CD4-positive, alpha-beta T cell treated with Interleukin-2 at 100 ng/mL for 4 hours (primary cell): ENCODE results near the gene APC.
"Not testable (repeated sequence)": the region's sequence is repeated elsewhere in the genome, so short reads cannot be mapped to it uniquely, and the experiment has no call there.

ENCODE experiments used
- DNase-seq: peaks from one replicate; pipeline ENCODE4 v3.0.0-alpha.2; 2020; ENCODE audit warnings: low spot score

APC gene

DNA sequence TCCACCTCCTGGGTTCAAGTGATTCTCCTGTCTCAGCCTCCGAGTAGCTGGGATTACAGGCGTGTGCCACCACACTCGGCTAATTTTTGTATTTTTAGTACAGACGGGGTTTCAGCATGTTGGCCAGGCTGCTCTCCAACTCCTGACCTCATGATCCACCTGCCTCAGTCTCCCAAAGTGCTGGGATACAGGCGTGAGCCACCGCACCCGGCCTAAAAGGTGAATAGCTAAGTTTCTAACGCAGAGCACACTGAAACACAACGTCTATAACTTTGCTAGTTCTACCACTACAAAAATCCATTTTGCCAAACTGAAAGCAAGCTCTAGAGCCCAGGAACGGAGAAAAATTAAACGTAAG, 122.9 kb downstream of the APC start:
- DNase-seq, result not testable (repeated sequence)

DNA sequence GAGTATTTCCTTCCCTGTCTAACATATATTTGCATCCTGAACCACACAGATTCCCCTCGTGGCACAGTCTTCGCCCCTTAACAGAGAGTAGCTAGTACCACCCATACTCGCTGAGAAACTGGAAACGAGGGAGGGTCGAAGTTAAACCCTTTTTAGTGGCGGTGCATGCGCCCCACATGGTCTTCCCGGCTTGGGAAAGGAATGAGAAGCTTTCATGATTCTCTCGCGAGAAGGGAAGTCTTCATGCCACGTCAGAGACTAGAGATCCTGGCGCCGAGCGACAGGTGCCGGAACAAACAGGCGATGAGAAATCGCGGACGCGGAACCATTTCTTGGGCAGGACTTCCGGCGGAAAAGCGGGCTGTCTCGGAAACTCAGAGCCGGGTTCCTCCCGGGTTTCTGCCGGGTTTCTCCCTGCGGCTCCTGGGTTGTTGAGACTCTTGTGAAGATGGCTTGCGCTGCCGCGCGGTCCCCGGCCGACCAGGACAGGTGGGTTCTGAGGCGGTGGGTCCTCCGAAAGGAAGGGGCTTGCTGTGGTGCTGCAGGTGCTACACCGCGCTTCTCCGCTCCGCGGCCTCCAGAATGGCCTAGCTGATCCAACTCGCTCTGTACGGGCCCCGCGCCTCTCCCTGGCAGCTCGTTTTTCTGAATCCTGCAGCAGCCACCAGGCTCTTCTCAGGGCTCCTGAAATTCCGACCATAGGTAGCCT, 123.4 kb downstream of the APC start, which contains the start of gene SRP19:
SRP19 (plus strand) TSS at position 359 of the 709 bp plus-strand sequence; CDS start at position 449, 90 bp downstream.
- peak; percentile 93 for DNase-seq

DNA sequence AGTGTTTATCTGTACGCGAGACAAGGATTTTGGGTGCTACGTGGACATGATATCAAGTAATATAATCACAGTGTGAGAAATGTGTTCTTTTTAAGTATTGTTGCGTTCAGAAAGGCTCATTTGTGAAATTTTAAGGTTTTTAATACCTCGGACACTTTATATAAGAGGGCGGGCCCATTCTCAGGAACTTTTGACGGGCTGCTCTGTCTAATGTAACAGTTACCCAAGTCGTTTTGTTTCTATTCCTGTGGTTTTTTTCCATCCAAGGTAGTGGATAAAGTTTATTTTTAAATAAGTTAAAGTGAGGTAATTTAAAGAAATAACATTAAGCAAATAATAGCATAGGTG, 123.9 kb downstream of the APC start:
- DNase-seq, result no peak

DNA sequence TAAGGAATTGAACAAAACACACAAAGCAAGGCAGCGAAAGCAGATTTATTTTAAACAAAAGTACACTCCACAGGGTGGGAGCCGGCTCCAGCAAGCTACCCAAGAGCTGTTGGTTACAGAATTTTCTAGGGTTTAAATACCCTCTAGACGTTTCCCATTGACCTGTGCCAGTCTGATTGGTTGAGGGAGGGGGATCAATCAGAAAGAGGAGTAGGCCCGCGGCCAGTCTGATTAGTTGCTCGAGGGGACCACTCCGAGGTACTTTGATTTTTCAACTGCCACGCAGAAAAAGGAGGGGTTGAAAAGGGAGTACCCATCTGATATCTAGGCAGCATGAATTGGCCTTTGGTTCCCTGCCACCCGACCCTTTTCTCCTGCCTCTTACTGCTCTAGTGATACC, 124.4 kb downstream of the APC start:
- no peak for DNase-seq

DNA sequence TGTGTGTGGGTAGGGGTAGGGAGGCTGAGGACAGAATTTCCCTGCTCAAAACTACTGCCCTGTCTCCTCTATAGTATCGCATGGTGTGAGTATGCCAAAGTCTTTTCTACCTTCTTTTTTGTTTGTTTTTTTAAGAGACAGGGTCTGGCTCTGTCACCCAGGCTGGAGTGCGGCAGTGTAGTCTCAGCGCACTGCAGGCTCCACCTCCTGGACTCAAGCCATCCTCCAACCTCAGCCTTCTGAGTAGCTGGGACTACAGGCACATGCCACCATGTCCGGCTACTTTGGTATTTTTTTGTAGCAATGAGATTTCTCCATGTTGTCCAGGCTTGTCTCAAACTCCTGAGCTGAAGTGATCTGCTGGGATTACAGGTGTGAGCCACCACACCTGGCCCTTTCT, 125.9 kb downstream of the APC start:
- DNase-seq, result no peak

DNA sequence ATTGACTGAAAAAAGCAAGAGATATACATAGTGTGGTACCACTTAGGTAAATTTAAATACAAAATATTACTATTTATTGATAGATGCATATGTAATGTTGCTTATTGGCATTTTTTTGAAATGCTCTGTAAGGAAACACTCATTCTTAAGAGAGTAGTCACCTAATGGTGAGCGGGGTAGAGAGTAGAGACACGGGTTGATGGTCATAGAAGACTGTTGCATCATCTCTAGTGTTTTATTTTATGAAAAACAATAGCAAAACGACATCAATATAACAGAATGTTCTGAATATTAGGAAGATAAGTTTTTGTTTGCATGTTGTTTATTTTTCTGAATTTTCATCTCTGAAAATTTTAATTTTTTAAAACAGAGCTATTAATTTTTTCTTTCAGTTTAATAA, 127.4 kb downstream of the APC start:
- no peak for DNase-seq

DNA sequence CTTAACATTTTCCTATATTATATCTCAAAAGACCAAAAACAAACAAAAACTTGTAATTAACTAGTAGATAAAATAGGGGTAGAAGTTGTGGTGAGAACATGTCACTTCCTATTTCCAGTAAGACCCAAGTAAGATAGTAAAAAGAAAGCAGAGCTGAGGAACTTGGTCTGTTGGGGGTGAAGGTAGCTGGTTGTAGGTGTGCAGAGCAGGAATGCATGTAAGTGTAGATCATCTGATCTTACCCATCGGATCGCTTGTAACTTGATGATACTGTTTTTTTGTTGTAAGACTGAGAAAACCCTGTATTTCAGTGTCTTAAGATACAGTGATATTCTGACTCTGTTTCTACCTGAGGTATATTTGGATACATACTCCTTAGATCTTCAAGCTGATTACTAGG, 129.1 kb downstream of the APC start:
- DNase-seq, result no peak

DNA sequence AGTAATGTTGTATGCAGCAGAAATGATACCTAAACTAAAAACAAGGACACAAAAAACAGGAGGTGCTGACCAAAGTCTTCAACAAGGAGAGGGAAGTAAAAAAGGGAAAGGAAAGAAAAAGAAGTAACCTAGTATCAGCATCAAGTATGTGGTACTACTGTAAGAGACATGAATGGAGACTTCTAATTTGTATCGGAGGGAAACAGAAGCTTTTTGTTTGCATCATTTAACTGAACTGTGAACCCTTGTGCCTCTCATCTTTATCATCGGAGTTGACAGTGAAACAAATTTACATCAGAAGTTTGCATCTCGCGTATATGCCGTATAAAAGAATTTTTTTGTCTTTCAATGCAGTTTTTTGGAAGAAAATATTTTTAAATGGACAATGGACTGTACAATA, 129.7 kb downstream of the APC start:
- no peak for DNase-seq

DNA sequence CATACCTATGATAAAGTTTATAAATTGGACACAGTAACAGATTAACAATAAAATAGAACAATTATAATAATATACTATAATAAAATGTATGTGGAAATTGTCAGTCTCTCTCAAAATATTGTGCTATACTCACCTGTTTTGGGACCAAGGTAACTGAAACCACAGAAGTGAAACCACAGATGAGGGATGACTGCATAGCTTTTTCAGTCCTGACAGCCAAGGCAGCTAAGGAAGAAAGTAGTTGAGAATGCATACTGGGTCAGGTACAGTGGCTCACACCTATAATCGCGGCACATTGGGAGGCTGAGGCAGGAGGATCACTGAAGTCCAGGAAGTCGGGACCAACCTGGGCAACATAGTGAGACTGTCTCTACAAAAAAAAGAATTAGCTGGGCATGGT, 132.3 kb downstream of the APC start:
- DNase-seq, result peak; percentile 64

DNA sequence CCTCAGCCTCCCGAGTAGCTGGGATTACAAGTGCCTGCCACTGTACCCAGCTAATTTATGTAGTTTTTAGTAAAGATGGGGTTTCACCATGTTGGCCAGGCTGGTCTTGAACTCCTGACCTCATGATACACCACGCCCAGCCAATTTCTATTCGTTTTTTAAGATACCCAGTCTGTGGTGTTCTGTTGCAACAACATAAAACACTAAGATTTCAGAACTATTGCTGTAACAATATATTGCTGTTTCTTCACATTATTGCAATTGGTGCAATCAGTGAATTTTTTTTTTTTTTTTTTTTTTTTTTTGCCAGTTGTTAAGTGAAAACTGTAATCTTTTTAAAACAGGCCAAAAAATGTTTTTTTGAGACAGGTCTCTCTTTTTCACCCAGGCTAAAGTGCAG, 133.3 kb downstream of the APC start:
- DNase-seq, result no peak

DNA sequence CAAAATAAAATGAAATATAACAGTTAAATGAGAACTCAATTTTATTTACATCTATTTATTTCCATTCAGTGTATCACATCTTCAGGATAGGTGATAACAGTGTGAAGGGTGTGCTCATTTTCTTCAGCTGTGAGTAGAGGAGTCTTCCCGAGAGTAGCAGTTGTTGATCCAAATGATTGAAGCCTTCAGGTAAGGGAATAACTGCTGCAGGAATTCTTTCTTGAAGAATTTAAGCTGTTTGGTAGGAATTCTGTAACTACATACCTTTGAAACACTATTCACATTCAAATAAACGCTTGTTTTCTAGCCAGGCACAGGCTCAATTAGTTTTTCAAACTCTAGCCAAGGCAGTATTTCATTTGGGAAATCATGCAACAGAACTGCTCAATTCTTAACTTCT, 138.7 kb downstream of the APC start:
- DNase-seq, result no peak

DNA sequence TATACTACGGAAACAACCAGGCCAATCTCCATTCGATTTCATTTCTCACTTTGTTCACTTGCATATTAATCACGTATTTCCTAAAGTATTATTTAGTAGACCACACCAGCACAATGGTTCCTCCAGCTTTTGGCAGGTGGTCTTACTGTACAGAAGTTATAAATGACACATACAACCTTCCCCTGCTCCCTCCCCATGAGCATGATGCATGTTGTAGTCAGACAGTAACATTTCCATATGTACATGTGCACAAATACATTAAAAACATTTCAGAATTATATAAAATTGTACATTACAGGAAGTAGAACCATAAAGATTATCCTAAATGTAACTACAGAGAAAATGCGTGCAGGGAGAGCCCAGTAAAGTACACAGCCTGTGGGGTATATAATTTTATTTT, 140.4 kb downstream of the APC start:
- DNase-seq, result no peak

DNA sequence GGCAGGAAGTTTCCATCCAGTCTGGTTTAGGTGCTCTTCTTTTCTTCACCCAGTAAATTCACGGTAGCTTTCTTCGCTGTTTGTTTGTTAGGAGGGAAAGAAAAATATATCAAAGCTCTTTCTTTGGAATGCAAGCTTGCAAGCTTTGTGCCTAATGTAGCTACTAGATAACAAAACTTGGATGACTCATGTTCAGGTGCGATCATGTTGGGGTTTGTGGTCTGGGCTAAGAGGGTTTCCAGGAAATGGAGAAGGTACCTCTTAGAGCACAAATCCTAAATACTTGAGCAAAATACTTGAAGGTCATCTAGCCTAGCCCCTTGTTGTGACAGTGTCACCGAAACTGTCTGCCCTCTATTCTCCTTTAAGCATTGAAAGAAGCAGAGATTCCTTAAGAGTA, 141.1 kb downstream of the APC start:
- DNase-seq, result peak; percentile 89

DNA sequence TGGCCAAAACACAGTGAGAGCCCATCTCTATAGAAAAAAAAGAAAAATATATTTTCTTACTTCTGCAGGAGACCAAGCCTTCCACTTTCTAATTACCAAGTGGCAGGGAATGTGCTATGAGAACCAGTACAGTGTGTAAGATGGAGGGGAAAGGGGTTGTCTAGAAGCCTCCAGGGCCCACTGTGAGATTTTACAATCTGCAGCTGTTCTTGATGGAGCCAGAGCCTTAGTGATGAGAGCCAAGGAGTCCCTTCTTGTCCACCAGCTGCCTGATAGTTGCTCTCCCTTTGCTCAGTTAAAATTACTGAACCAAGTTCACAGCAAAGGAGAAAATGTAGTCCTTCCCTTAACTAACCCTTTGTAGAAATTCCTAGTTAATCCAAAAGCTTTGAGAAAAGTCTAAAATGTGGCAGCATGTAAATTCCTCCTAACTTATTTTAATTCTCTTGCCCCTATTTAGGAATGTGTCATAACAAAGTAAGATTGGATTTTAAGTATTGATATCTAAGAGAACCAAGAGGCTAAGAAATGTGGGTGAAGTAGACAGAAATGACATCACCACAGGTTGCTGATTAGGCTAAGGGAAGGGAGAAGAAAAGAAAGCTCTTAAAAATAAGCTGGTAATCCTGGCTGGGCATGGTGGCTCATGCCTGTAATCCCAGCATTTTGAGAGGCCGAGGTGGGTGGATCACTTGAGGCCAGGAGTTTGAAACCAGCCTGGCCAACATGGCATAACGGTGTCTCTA, 142.7 kb downstream of the APC start:
- DNase-seq, result no peak

DNA sequence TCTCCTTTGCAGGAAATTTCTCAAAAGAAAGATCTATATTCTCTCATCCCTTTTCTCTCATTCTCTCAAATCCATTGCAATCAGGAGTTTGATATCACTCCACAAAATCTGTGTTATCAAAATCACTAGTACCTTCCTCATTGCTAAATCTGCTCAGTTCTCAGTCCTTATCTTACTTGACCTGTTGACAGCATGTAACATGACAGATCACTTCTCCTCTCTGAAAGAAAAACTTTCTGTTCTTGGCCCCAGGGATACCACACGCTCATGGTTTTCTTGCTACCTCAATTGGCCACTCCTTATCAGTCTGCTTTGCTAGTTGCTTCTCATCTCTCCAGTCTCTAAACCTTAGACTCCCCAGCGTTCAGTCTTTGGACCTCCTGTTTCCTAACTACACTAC, 145.5 kb downstream of the APC start:
- DNase-seq, result no peak

DNA sequence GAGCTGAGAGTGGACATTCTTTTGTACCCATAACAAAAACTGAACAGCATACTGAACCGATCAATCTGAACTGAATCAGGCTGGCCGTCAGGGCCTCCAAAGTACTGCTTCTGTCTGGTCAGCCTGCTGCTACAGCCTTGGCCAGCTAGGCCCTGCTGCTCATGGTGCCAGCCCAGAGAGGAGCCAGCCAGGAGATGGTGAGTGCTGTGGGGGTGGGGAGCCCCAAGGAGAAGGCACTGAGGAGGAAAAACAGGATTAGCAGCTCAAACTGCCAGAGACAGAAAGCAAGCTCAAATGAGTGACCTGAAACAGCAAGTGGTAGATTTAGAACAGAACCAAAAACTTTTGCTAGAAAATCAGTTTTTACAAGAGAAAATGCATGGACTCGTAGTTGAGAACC, 147.3 kb downstream of the APC start:
- DNase-seq, result no peak

DNA sequence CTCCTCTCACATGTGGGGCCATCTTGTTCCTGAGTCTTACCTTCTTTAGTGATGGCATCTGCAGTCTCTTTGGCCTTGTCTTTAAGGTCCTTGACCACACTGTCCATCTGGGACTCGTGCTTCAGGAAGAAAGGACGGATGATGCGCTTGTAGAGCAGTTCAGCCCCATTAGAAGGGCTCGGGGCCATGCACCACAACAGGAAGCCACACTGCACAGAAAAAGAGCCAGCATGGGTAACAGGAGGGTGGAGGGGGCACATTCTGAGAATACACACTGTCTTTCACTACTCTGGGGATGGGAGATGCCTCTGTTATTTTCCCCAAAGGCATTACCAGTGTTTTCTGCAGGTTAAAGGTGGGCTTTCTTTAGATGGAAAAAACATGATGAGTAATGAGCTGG, 149.3 kb downstream of the APC start:
- DNase-seq, result peak; percentile 49

DNA sequence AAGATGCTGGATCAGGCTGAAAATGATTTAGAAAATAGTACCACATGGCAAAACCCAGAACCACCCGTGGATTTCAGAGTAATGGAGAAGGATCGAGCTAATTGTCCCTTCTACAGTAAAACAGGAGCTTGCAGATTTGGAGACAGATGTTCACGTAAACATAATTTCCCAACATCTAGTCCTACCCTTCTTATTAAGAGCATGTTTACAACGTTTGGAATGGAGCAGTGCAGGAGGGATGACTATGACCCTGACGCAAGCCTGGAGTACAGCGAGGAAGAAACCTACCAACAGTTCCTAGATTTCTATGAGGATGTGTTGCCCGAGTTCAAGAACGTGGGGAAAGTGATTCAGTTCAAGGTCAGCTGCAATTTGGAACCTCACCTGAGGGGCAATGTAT, 154.4 kb downstream of the APC start:
- DNase-seq, result not testable (repeated sequence)

DNA sequence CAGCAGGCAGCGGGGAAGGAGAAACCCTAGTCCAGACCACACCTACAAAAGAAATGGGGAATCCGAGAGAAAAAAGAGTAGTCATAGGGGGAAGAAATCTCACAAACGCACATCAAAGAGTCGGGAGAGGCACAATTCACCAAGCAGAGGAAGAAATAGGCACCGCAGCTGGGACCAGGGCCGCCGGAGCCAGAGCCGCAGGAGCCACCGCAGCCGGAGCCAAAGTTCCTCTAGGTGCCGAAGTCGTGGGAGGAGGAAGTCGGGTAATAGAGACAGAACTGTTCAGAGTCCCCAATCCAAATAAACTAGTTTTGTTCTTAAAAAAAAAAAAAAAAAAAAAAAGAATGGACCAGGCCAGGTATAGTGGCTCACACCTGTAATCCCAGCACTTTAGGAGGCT, 155.1 kb downstream of the APC start:
- no peak for DNase-seq

DNA sequence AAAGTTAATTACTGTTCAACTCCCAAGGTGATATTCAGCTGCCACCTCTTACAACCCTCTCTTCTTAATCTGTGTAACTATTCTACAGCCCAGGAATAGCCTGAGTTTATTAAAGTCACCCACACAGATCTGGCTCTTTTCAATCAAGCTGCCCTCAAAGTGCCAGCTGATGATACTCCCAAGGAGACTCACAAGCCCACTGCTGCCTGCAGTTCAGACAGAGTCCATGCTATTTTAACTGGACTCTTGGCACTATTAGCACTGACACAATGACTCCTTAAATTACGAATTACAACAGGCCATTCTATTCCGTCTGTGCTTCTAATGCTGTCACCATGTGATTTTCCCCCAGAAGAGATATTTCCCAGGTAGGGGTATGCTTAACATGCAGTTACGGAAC, 158.0 kb downstream of the APC start:
- DNase-seq, result no peak
